Spleen (tissue), 7 donors: ENCODE results near the gene LYRM1.

ENCODE experiments used
- CTCF ChIP-seq, 11 experiments: fragments of 200-600 bp in 7 of 11; fragments of 450-650 bp in 4 of 11; sonication (generic) in 4 of 11; IDR thresholded peaks in 8 of 11; conservative IDR thresholded peaks in 3 of 11; 1 replicate in 7 of 11; 2 replicates in 4 of 11; pipeline versions ENCODE4 v1.4.0 to v1.8.0; 2016 to 2021; ENCODE audit warnings: antibody characterized with exemption in 11 of 11, inconsistent platforms in 4 of 11, mild to moderate bottlenecking in 1 of 11
- POLR2A ChIP-seq, 3 donors: fragments of 450-650 bp; IDR thresholded peaks; one replicate each; pipeline ENCODE4 v1.5.1; 2017; ENCODE audit warnings: antibody characterized with exemption in 3 of 3, mild to moderate bottlenecking in 1 of 3
- POLR2AphosphoS5 ChIP-seq, 3 donors: sonication (generic); formaldehyde crosslinking; IDR thresholded peaks; one replicate each; pipeline ENCODE4 v1.5.1; 2017; ENCODE audit warnings: antibody characterized with exemption in 3 of 3
- donor health status: DM: no; HTN: no; CAD: no; lungs with moderate emphysema.
- donor health status: DM: no; HTN: no; CAD: no.
- donor health status: DM: no; HTN: no; CAD: no.

GRCh38 chr16:20853981-20854620 lies 46.5 kb upstream of the LYRM1 start:
- TF ChIP-seq POLR2AphosphoS5 (IDR thresholded peaks at IDR 0.05) (no peak), CTCF (IDR thresholded peaks at IDR 0.05 in 8 of 11, conservative IDR thresholded peaks at IDR 0.05 in 3 of 11) (no peak), POLR2A (IDR thresholded peaks at IDR 0.05) (no peak)
